Subcutaneous adipose tissue (tissue), 4 donors: Measurements from ENCODE around the gene P2RX4. TPM values are rescaled to one million over a fixed set of nuclear protein-coding genes. Genes with fewer than 3 reads are reported as not detected.

Experiments
- total RNA-seq, 4 donors: library from RNA; depleted of rRNA; stranded (reverse); fragments of >200 nt; gene quantifications; one replicate each; pipeline ENCODE4 v1.1.0, GENCODE V29; 2016
- TF ChIP-seq, protein P1 (sequence below): fragments of 450-650 bp; IDR thresholded peaks from one replicate; pipeline ENCODE4 v1.5.1; 2016; ENCODE audit warnings: low read depth, mild to moderate bottlenecking, control low read depth, antibody characterized with exemption, moderate library complexity

Gene P2RX4
- total RNA-seq, 4 donors from 2014 or later: 22.2 to 219 (median 39.9) TPM

DNA sequence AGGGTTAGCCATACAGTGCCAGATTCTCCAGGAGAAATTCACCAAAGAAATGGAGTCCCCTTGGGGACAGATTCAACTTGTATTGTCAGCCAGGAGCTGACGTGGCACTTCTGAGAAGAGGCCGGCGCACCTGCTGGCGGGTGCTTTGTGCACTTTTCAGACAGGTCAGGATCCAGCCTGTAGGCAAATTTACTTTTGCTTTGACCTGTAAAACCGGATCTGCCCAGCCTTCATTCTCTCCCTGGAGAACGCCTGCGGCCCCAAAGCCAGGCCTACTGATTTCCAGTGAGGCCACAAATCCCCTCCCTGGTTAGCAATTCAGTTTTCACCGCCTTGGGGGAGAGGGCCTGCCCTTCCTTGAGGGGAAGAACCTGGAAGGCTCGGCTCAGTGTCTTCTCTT is 17.4 kb downstream of the P2RX4 start:
- TF ChIP-seq, protein P1, sequence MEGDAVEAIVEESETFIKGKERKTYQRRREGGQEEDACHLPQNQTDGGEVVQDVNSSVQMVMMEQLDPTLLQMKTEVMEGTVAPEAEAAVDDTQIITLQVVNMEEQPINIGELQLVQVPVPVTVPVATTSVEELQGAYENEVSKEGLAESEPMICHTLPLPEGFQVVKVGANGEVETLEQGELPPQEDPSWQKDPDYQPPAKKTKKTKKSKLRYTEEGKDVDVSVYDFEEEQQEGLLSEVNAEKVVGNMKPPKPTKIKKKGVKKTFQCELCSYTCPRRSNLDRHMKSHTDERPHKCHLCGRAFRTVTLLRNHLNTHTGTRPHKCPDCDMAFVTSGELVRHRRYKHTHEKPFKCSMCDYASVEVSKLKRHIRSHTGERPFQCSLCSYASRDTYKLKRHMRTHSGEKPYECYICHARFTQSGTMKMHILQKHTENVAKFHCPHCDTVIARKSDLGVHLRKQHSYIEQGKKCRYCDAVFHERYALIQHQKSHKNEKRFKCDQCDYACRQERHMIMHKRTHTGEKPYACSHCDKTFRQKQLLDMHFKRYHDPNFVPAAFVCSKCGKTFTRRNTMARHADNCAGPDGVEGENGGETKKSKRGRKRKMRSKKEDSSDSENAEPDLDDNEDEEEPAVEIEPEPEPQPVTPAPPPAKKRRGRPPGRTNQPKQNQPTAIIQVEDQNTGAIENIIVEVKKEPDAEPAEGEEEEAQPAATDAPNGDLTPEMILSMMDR: no peak

DNA sequence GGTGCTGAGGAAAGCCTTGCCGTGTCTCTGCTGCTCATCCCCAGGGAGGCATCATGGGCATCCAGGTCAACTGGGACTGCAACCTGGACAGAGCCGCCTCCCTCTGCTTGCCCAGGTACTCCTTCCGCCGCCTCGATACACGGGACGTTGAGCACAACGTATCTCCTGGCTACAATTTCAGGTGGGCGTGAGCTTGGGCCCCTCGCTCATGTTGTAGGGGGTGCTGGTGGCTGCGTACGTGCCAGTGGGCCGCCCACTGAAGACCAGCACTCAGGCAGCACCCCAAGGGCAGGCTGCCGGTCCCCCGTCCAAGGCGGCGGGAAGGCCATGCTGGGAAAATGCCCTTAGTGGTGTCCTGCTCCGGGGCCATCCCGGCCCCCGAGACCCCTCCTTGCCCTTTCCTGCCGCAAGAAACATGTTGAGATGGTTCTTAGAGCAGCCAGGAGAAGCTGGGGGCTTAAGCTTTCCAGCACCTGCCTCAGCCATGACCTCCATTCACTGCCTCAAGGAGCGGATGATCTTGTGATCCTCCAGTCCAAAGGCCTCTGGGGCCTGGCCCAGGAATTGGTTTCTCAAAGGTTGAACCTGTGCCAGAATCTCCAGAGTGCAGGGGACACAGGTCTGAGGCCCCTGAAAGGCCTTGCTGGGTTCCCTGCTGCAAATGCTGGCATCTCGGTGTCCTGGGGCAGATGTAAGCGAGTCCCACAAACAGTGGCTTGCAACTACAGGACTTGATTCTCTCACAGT is 19.2 kb downstream of the P2RX4 start:
- TF ChIP-seq, protein P1: no peak

DNA sequence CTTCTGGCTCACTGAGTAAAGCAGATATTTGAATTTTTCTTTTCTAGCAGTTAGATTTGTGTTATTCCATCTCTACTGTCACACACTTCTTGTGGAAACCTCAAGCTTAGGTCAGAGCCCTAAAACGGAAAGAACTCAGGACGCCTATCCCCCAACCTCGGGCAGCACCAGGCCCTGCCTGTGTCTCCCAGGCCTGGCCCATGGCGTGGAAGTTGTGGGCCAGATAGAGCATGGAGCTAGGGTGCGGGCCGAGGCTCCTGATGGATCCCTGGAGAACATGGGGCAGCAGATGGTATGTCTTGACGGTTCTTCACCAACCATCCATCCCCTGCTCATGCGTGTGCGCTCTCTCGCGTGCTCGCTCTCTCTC is 20.6 kb downstream of the P2RX4 start:
- TF ChIP-seq, protein P1: no peak

DNA sequence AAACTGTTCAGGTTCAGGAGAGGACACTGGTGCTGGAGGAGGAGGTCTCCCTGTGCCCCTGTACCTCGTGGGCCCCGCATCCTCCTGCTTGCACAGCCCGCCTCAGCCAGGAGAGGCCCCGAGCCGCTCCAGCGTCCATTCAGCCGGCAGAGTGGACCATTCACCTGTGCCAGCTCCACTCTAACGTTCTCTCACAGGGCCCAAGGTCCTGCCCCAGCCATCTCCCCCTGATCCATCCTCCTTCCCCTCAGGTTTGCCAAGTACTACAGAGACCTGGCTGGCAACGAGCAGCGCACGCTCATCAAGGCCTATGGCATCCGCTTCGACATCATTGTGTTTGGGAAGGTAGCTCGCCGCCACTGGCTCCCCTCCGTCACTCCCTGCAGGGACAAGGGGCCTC is 22.2 kb downstream of the P2RX4 start:
- TF ChIP-seq, protein P1: no peak

DNA sequence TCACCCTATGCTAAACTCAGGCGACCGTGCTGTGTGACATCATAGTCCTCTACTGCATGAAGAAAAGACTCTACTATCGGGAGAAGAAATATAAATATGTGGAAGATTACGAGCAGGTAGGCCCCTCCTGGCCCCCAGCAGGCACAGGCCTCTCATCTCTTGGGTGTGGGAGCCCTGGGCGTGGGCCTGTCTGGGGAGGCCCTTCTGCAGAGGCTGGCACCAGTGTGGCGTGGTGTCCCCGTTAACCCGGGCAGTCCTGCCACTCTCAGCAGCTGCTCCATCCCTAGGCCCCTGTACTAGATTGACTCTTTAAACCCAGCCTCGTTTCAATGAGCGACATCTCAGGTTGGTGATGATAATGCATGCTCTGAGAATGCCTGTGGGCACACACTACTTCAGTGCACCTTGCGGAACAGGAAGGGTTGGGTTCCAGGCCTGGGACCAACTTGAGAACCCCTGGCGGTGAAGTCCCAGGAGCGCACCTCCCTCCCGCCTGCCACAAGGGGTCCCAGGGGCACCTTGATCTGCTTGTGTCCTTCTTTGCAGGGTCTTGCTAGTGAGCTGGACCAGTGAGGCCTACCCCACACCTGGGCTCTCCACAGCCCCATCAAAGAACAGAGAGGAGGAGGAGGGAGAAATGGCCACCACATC is 23.2 kb downstream of the P2RX4 start:
- TF ChIP-seq, protein P1: no peak

DNA sequence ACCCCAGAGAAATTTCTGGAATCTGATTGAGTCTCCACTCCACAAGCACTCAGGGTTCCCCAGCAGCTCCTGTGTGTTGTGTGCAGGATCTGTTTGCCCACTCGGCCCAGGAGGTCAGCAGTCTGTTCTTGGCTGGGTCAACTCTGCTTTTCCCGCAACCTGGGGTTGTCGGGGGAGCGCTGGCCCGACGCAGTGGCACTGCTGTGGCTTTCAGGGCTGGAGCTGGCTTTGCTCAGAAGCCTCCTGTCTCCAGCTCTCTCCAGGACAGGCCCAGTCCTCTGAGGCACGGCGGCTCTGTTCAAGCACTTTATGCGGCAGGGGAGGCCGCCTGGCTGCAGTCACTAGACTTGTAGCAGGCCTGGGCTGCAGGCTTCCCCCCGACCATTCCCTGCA is 23.7 kb downstream of the P2RX4 start:
- TF ChIP-seq, protein P1: no peak

DNA sequence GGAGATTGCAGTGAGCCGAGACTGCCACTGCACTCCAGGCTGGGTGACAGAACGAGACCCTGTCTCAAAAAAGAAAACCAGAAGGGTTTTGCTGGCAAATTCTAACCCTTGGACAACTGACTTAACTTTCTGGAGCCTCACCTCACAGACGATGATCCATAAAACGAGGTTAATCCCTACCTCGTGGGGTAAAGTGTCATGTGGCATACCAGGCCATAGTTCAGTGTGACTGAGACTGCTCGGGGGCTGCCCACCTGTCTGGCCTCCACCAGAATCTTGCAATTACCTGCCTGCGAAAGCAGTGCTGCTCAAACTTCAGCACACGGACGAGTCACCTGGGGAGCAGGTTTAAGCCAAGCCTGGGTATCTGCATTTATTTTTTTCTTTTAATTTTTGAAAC is 26.8 kb downstream of the P2RX4 start:
- TF ChIP-seq, protein P1: no peak
